Panc1 (cell line): ENCODE results near the gene GOLGA6L10. TPM values are rescaled to one million over a fixed set of nuclear protein-coding genes. Genes with fewer than 3 reads are reported as not detected.
A peak's percentile ranks its signal among the peaks of the same experiment; 100 is the strongest.

Experiments
- ATAC-seq: fragments of 200-7000 bp; cut with Tn5 transposase; 2 replicates; pipeline ENCODE4 v1.9.1; 2020; ENCODE audit warnings: mild to moderate bottlenecking, moderate library complexity
- BruUV-seq: library from RNA; stranded (reverse); fragments of 400-500 nt; replicated peaks from 2 replicates; lab custom pipeline; 2021; lab: Mats Ljungman, UMichigan
- CTCF ChIA-PET: fragments of 300-600 bp; sonication (Branson Sonifier 250); formaldehyde crosslinking; loops from one replicate; lab custom pipeline; 2022; ENCODE audit warnings: antibody characterized with exemption; lab: Charles Lee
- POLR2A ChIA-PET: fragments of 300-600 bp; sonication (Branson Sonifier 250); formaldehyde crosslinking; loops from one replicate; lab custom pipeline; 2022; ENCODE audit warnings: antibody characterized with exemption; lab: Charles Lee
- DNase-seq: peaks from one replicate; pipeline ENCODE4 v3.0.0-alpha.2; 2010; ENCODE audit warnings: low read depth, low spot score
- H3K27ac ChIP-seq: 2 replicates; pipeline ENCODE4 v1.5.1; 2011; ENCODE audit warnings: mild to moderate bottlenecking, low read length, inconsistent platforms
- H3K27me3 ChIP-seq: fragments of 200-500 bp; sonication (Bioruptor generic); 2 replicates; pipeline ENCODE4 v1.6.0; 2014; ENCODE audit warnings: low read length, inconsistent platforms; ENCODE audit not compliant: control insufficient read depth, insufficient read depth
- H3K36me3 ChIP-seq: fragments of 200-500 bp; sonication (Bioruptor generic); 2 replicates; pipeline ENCODE4 v1.5.1; 2014; ENCODE audit warnings: inconsistent platforms, mild to moderate bottlenecking, low read length, moderate library complexity; ENCODE audit not compliant: control insufficient read depth, insufficient read depth
- H3K4me1 ChIP-seq: 2 replicates; pipeline ENCODE4 v1.5.1; 2011; ENCODE audit warnings: inconsistent platforms, mild to moderate bottlenecking, low read length, moderate library complexity; ENCODE audit not compliant: control insufficient read depth, insufficient read depth
- H3K4me3 ChIP-seq, 2 experiments: 2 replicates each; pipeline ENCODE4 v1.5.1; 2011 to 2012; ENCODE audit warnings: low read depth in 2 of 2, low read length in 2 of 2, mild to moderate bottlenecking in 2 of 2, inconsistent platforms in 1 of 2, moderate library complexity in 1 of 2
- H3K9me3 ChIP-seq: fragments of 200-500 bp; sonication (Bioruptor generic); 2 replicates; pipeline ENCODE4 v1.5.1; 2014; ENCODE audit warnings: low read depth, mild to moderate bottlenecking, inconsistent platforms, low read length, moderate library complexity; ENCODE audit not compliant: control insufficient read depth, insufficient read depth
- POLR2AphosphoS5 ChIP-seq: IDR thresholded peaks from 2 replicates; pipeline ENCODE4 v1.6.1; 2012; ENCODE audit warnings: mild to moderate bottlenecking, low read depth, low read length, moderate library complexity
- REST ChIP-seq, 2 experiments: IDR thresholded peaks; 2 replicates each; pipeline ENCODE4 v1.6.1; 2011 to 2012; ENCODE audit warnings: low read depth in 2 of 2, control low read depth in 1 of 2, low read length in 1 of 2, mild to moderate bottlenecking in 1 of 2, moderate library complexity in 1 of 2; ENCODE audit not compliant: insufficient read depth in 1 of 2
- SIN3A ChIP-seq: IDR thresholded peaks from 2 replicates; pipeline ENCODE4 v1.6.1; 2012; ENCODE audit warnings: low read depth, mild to moderate bottlenecking, low read length, moderate library complexity, borderline replicate concordance; ENCODE audit not compliant: insufficient read depth
- TCF7L2 ChIP-seq: IDR thresholded peaks from 2 replicates; pipeline ENCODE4 v1.6.1; 2011; ENCODE audit warnings: mild to moderate bottlenecking, low read depth, low read length, inconsistent platforms
- in situ Hi-C: cut with HindIII; loops from 2 replicates; pipeline ENCODE4 v1.10.0; 2016; ENCODE audit warnings: low sequenced_read_pairs, low pct_unique_long_range_greater_than_20kb
- intact Hi-C: fragments of 100-400 bp; cut with micrococcal nuclease; formaldehyde crosslinking; loops from one replicate; pipeline ENCODE4 v1.10.0; 2022; ENCODE audit not compliant: unreplicated experiment
- total RNA-seq: library from RNA; stranded (reverse); gene quantifications from one replicate; pipeline ENCODE4 v1.2.1, GENCODE V29; 2021; ENCODE audit not compliant: unreplicated experiment
- TF ChIP-seq, protein P1 (sequence below): fragments of 450-650 bp; IDR thresholded peaks from 2 replicates; pipeline ENCODE4 v1.5.1; 2017; ENCODE audit warnings: mild to moderate bottlenecking

Gene GOLGA6L10
- total RNA-seq, 1 experiment from 2014 or later, result 3.5 TPM

- no TSS peak for BruUV-seq
Measured at GRCh38 chr15:82297546-82297945, 51.7 kb downstream of the GOLGA6L10 start.

GRCh38 chr15:82294061-82294690 is 55.1 kb downstream of the GOLGA6L10 start:
- TF ChIP-seq, protein P1, sequence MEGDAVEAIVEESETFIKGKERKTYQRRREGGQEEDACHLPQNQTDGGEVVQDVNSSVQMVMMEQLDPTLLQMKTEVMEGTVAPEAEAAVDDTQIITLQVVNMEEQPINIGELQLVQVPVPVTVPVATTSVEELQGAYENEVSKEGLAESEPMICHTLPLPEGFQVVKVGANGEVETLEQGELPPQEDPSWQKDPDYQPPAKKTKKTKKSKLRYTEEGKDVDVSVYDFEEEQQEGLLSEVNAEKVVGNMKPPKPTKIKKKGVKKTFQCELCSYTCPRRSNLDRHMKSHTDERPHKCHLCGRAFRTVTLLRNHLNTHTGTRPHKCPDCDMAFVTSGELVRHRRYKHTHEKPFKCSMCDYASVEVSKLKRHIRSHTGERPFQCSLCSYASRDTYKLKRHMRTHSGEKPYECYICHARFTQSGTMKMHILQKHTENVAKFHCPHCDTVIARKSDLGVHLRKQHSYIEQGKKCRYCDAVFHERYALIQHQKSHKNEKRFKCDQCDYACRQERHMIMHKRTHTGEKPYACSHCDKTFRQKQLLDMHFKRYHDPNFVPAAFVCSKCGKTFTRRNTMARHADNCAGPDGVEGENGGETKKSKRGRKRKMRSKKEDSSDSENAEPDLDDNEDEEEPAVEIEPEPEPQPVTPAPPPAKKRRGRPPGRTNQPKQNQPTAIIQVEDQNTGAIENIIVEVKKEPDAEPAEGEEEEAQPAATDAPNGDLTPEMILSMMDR, result no peak
- TF ChIP-seq SIN3A, result no peak
- no peak for TF ChIP-seq REST (IDR thresholded peaks at IDR 0.05; ENCODE audit: insufficient read depth in 1 of 2, low read depth in 2 of 2, low read length in 1 of 2)
- TF ChIP-seq POLR2AphosphoS5, result no peak
- no peak for TF ChIP-seq TCF7L2
- in situ Hi-C loops, result no loop called here
- intact Hi-C loops, result no loop called here

More at GRCh38 chr15:82297546-82297945, 51.7 kb downstream of the GOLGA6L10 start:
- H3K4me3 ChIP-seq, result no peak overlapping the region
- ATAC-seq (0 out of 2 replicates have a peak, but pooled peaks have one; percentile 35), DNase-seq (no peak)
- ChIA-PET CTCF (no interaction called here), POLR2A (no interaction called here)
- in situ Hi-C loops, result no loop called here
- H3K9me3 ChIP-seq, result no peaks in the 10 kb centered on the region
- no peak overlapping the region for H3K27ac ChIP-seq
- H3K27me3 ChIP-seq, result no peaks in the 10 kb centered on the region
- H3K4me1 ChIP-seq, result no peaks in the 10 kb centered on the region
- TF ChIP-seq POLR2AphosphoS5, result no peak
- intact Hi-C loops, result no loop called here
- no peaks in the 10 kb centered on the region for H3K36me3 ChIP-seq

GRCh38 chr15:82292271-82292670 is 57.0 kb downstream of the GOLGA6L10 start:
- no peaks in the 10 kb centered on the region for H3K9me3 ChIP-seq
- H3K36me3 ChIP-seq, result no peaks in the 10 kb centered on the region
- no peak overlapping the region for H3K4me3 ChIP-seq
- no peaks in the 10 kb centered on the region for H3K4me1 ChIP-seq
- POLR2A ChIA-PET, result no interaction called here
- in situ Hi-C loops, result no loop called here
- CTCF ChIA-PET, result no interaction called here
- H3K27me3 ChIP-seq, result 0 out of 2 replicates have a peak, but pooled peaks cover 3% of the 10 kb centered on the region
- no TSS peak for BruUV-seq
- no peak for TF ChIP-seq REST (IDR thresholded peaks at IDR 0.05; ENCODE audit: insufficient read depth in 1 of 2, low read depth in 2 of 2, low read length in 1 of 2)
- no peak for TF ChIP-seq TCF7L2
- TF ChIP-seq, protein P1, result no peak
- TF ChIP-seq SIN3A, result no peak
- no peak for TF ChIP-seq POLR2AphosphoS5
- DNase-seq, result no peak
- no peak for ATAC-seq
- no peak overlapping the region for H3K27ac ChIP-seq
- intact Hi-C loops, result no loop called here

More at GRCh38 chr15:82294061-82294690, 55.1 kb downstream of the GOLGA6L10 start:
- Histone ChIP-seq H3K36me3 (no peaks in the 10 kb centered on the region), H3K27me3 (0 out of 2 replicates have a peak, but pooled peaks cover 3% of the 10 kb centered on the region), H3K9me3 (no peaks in the 10 kb centered on the region), H3K4me3 (no peak overlapping the region), H3K4me1 (no peaks in the 10 kb centered on the region), H3K27ac (no peak overlapping the region)
- ChIA-PET CTCF (no interaction called here), POLR2A (no interaction called here)
- BruUV-seq, result no TSS peak
- ATAC-seq (peak; percentile 52; the same call in 1 of the 2 replicates), DNase-seq (no peak)
